A204.1 (cell line): Measurements from ENCODE around the gene RMRP.
"Not testable (repeated sequence)": the region's sequence is repeated elsewhere in the genome, so short reads cannot be mapped to it uniquely, and the experiment has no call there.

Source experiments
- FAIRE-seq: peaks from 2 replicates; lab custom pipeline; 2012; peaks lifted over from hg19 to GRCh38; lab: Jason Lieb, UNC

RMRP gene

GRCh38 chr9:35664531-35665470 is 7.0 kb upstream of the RMRP start, which contains the start of gene ARHGEF39:
Gene ARHGEF39 (minus strand): TSS chr9:35665195. CDS start chr9:35665169, 26 bp downstream.
- FAIRE-seq = no peak

- no peak for FAIRE-seq
Observed at GRCh38 chr9:35662437-35662836, 4.6 kb upstream of the RMRP start.

- FAIRE-seq = no peak
Observed at GRCh38 chr9:35661756-35662350, 4.0 kb upstream of the RMRP start.

GRCh38 chr9:35660966-35661415 is 3.2 kb upstream of the RMRP start:
- no peak for FAIRE-seq

- FAIRE-seq = no peak
Observed at GRCh38 chr9:35659340-35659739, 1.5 kb upstream of the RMRP start.

- FAIRE-seq = no peak
Observed at GRCh38 chr9:35658968-35659220, 1.1 kb upstream of the RMRP start.

- FAIRE-seq = no peak
Observed at GRCh38 chr9:35658137-35658967, 533 bp upstream of the RMRP start, which contains the start of gene CCDC107. Gene CCDC107 (plus strand): TSS chr9:35658292. CDS start chr9:35658380, 88 bp downstream.

GRCh38 chr9:35656831-35657545 is 831 bp downstream of the RMRP start:
- FAIRE-seq = no peak

GRCh38 chr9:35656348-35656747 is 1.5 kb downstream of the RMRP start:
- no peak for FAIRE-seq

- no peak for FAIRE-seq
Observed at GRCh38 chr9:35653611-35654010, 4.2 kb downstream of the RMRP start.

- FAIRE-seq = no peak
Observed at GRCh38 chr9:35652829-35653209, 5.0 kb downstream of the RMRP start.

GRCh38 chr9:35651956-35652828 is 5.6 kb downstream of the RMRP start:
- no peak for FAIRE-seq

GRCh38 chr9:35650341-35651158 is 7.3 kb downstream of the RMRP start, which contains the start of gene SIT1:
Gene SIT1 (minus strand): TSS chr9:35650931. CDS start chr9:35650853, 78 bp downstream.
- no peak for FAIRE-seq

GRCh38 chr9:35649431-35650340 is 8.1 kb downstream of the RMRP start:
- FAIRE-seq = no peak

GRCh38 chr9:35646533-35647265 is 11.1 kb downstream of the RMRP start:
- no peak for FAIRE-seq

GRCh38 chr9:35646153-35646532 is 11.7 kb downstream of the RMRP start:
- no peak for FAIRE-seq

- FAIRE-seq = not testable (repeated sequence)
Observed at GRCh38 chr9:35645736-35646135, 12.1 kb downstream of the RMRP start.

GRCh38 chr9:35643046-35643445 is 14.8 kb downstream of the RMRP start:
- FAIRE-seq = no peak
